Activated naive CD4-positive, alpha-beta T cell treated with anti-CD3 and anti-CD28 coated beads, Interleukin-2, amount 10 ng/mL, durations not matched to agents 7 days and 5 days (primary cell): ENCODE measurements around the gene BBX.

Experiments
- CTCF ChIA-PET: fragments of 350-600 bp; sonication (Branson Sonifier 250); formaldehyde crosslinking; loops from one replicate; lab custom pipeline; 2021; ENCODE audit warnings: antibody characterized with exemption; lab: Charles Lee
- DNase-seq: peaks from one replicate; pipeline ENCODE4 v3.0.0-alpha.2; 2020
- H3K27ac Mint-ChIP-seq: one replicate; pipeline ENCODE4 v1.8.0; 2021; ENCODE audit warnings: mild to moderate bottlenecking, moderate library complexity, mixed read lengths
- H3K27me3 Mint-ChIP-seq: one replicate; pipeline ENCODE4 v1.8.0; 2021; ENCODE audit warnings: mild to moderate bottlenecking, mixed read lengths
- H3K36me3 Mint-ChIP-seq: one replicate; pipeline ENCODE4 v1.8.0; 2021; ENCODE audit warnings: mixed read lengths
- H3K4me1 Mint-ChIP-seq: one replicate; pipeline ENCODE4 v1.8.0; 2021; ENCODE audit warnings: mixed read lengths
- H3K4me3 Mint-ChIP-seq: one replicate; pipeline ENCODE4 v1.8.0; 2021; ENCODE audit warnings: mild to moderate bottlenecking, moderate library complexity, mixed read lengths
- H3K9me3 Mint-ChIP-seq: one replicate; pipeline ENCODE4 v1.8.0; 2021; ENCODE audit warnings: mixed read lengths

BBX gene

GRCh38 chr3:107522510-107523288, at the start of gene BBX:
TSS of gene BBX (plus strand) at chr3:107522962. CDS start at chr3:107710461, 187,499 bp downstream.
- no peaks in the 10 kb centered on the region for H3K9me3 Mint-ChIP-seq
- DNase-seq = peak; percentile 91

GRCh38 chr3:107476462-107476861, 46.3 kb upstream of the BBX start:
- CTCF ChIA-PET = no interaction called here
- DNase-seq = no peak
- no peaks in the 10 kb centered on the region for H3K4me1 Mint-ChIP-seq
- no peak overlapping the region for H3K4me3 Mint-ChIP-seq
- H3K9me3 Mint-ChIP-seq = peaks cover 2% of the 10 kb centered on the region
- H3K27ac Mint-ChIP-seq = no peak overlapping the region
- H3K27me3 Mint-ChIP-seq = no peaks in the 10 kb centered on the region
- no peaks in the 10 kb centered on the region for H3K36me3 Mint-ChIP-seq

More at GRCh38 chr3:107522510-107523288, at the start of gene BBX:
- peaks cover 12% of the 10 kb centered on the region for H3K36me3 Mint-ChIP-seq
- peaks cover 13% of the 10 kb centered on the region for H3K27me3 Mint-ChIP-seq
- peaks cover 24% of the 10 kb centered on the region for H3K4me1 Mint-ChIP-seq
- CTCF ChIA-PET = interaction anchor here (1.3 kb wide), 1 partner anchor 92 kb away, joined by 5 read pairs; no protein-coding TSS in a partner anchor
- H3K4me3 Mint-ChIP-seq = peak within 1 kb of the TSS; percentile 99
- H3K27ac Mint-ChIP-seq = peak within 1 kb of the TSS; percentile 99

DNA sequence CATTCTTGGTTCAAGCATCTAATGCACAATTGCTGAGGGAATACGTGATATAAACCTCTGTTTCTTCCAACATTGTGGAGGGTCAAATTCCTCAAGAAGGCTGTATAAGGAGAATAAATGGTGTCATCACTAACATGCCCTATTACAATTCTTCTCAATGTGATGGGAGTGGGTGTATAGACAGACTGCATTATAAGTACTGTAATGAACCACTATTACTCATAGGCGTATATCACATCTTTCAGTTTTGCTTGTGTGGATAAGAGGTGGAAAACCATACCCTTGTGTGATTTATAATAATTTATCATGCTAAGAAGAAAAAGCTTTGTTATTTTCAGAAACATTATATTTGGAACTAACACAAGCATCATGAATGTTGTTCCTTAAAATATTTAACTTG, 35.3 kb upstream of the BBX start:
- H3K4me1 Mint-ChIP-seq = no peaks in the 10 kb centered on the region
- CTCF ChIA-PET = no interaction called here
- H3K9me3 Mint-ChIP-seq = no peaks in the 10 kb centered on the region
- H3K36me3 Mint-ChIP-seq = no peaks in the 10 kb centered on the region
- H3K4me3 Mint-ChIP-seq = no peak overlapping the region
- DNase-seq = no peak
- peaks cover 2% of the 10 kb centered on the region for H3K27me3 Mint-ChIP-seq
- no peak overlapping the region for H3K27ac Mint-ChIP-seq

DNA sequence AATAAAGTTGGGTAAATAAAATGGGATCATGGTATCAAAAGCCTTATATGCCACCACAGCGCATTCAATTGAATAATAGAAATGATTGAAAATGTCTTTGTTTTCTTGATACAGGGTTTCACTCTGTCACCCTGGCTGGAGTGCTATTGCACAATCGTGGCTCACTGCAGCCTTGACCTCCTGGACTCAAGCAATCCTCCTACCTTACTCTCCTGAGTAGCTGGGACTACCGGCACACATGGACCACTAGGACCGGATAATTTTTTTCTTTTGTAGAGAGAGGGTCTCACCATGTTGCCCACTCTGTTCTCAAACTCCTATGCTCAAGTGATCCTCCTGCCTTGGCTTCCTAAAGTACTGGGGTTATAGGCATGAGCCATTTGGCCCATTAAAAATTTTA, 33.8 kb upstream of the BBX start:
- Mint-ChIP-seq H3K27me3 (peaks cover 15% of the 10 kb centered on the region), H3K36me3 (no peaks in the 10 kb centered on the region), H3K4me1 (no peaks in the 10 kb centered on the region), H3K9me3 (no peaks in the 10 kb centered on the region), H3K4me3 (no peak overlapping the region), H3K27ac (no peak overlapping the region)
- CTCF ChIA-PET = no interaction called here
- DNase-seq = no peak

DNA sequence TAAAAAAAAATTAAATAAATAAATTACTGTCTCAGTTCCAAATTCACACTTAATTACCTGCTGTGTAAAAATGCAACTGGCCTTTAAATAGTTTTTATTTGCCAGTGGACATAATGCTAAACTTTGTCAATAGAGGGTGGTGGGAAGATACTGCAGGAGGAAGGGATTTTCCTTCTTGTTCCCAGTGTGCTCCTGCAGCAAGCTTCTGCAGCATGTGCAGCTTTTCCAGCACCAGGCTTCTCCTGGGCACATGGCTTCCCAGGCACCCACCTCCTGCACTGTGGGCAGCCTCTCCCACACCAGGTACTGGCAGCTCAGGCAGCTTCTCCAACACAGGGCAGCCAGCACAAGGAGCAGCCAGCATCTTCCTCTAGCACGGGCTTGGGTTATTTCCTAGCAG, 29.6 kb upstream of the BBX start:
- no peaks in the 10 kb centered on the region for H3K9me3 Mint-ChIP-seq
- no peaks in the 10 kb centered on the region for H3K36me3 Mint-ChIP-seq
- peaks cover 19% of the 10 kb centered on the region for H3K27me3 Mint-ChIP-seq
- H3K27ac Mint-ChIP-seq = no peak overlapping the region
- CTCF ChIA-PET = no interaction called here
- H3K4me3 Mint-ChIP-seq = no peak overlapping the region
- no peak for DNase-seq
- H3K4me1 Mint-ChIP-seq = no peaks in the 10 kb centered on the region

GRCh38 chr3:107496855-107497254, 25.9 kb upstream of the BBX start:
- Mint-ChIP-seq H3K27me3 (peaks cover 19% of the 10 kb centered on the region), H3K4me3 (no peak overlapping the region), H3K9me3 (no peaks in the 10 kb centered on the region), H3K36me3 (no peaks in the 10 kb centered on the region), H3K4me1 (no peaks in the 10 kb centered on the region), H3K27ac (no peak overlapping the region)
- CTCF ChIA-PET = no interaction called here
- no peak for DNase-seq

DNA sequence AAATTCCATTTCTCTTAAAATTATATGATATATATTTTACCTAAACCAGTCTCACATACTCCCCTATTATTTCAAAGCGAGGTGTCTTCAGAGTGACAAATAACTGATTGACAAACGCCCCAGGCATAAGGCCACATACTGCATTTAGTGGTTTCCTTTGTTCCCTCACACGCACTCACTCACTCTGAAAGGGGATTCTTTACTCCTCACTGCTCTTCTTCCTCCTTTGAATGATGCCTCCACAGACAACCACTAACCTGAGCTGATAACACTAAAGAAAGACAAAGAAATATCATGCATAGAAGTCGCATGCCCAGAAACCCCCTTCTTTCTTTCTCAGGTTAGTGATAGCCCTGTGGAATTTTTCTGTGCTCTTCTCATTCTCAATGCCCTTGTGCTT, 24.1 kb upstream of the BBX start:
- Mint-ChIP-seq H3K4me1 (no peaks in the 10 kb centered on the region), H3K27me3 (peaks cover 6% of the 10 kb centered on the region), H3K4me3 (no peak overlapping the region), H3K36me3 (no peaks in the 10 kb centered on the region), H3K27ac (no peak overlapping the region), H3K9me3 (no peaks in the 10 kb centered on the region)
- CTCF ChIA-PET = no interaction called here
- no peak for DNase-seq

DNA sequence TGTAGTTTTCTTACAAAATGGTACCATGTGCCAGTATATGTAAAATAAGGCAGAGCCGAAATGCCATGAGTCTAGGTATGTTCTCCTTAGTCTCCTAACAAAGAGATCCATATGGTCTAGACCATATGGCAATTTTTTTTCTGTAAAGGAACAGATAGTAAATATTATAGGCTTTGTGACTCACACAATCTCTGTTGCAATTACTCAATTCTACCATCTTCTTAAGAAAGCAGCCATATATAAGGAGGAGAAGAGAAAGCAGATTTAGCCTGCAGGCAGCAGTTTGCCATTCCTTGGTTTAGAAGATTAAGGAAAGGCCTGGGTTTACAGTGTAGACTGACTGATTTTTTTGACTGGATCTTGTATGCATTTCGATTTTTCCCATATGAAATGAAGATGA, 16.3 kb upstream of the BBX start:
- DNase-seq = no peak
- no peaks in the 10 kb centered on the region for H3K9me3 Mint-ChIP-seq
- H3K4me1 Mint-ChIP-seq = no peaks in the 10 kb centered on the region
- H3K4me3 Mint-ChIP-seq = no peak overlapping the region
- no peaks in the 10 kb centered on the region for H3K27me3 Mint-ChIP-seq
- CTCF ChIA-PET = no interaction called here
- H3K36me3 Mint-ChIP-seq = no peaks in the 10 kb centered on the region
- H3K27ac Mint-ChIP-seq = no peak overlapping the region

GRCh38 chr3:107508331-107508730, 14.4 kb upstream of the BBX start:
- CTCF ChIA-PET = no interaction called here
- peaks cover 7% of the 10 kb centered on the region for H3K27me3 Mint-ChIP-seq

GRCh38 chr3:107512108-107512507, 10.7 kb upstream of the BBX start:
- Mint-ChIP-seq H3K27me3 (peaks cover 16% of the 10 kb centered on the region), H3K27ac (no peak overlapping the region), H3K9me3 (no peaks in the 10 kb centered on the region), H3K4me1 (no peaks in the 10 kb centered on the region), H3K36me3 (no peaks in the 10 kb centered on the region), H3K4me3 (no peak overlapping the region)
- CTCF ChIA-PET = no interaction called here
- DNase-seq = no peak

More at GRCh38 chr3:107508331-107508730, 14.4 kb upstream of the BBX start:
- Mint-ChIP-seq H3K36me3 (no peaks in the 10 kb centered on the region), H3K9me3 (no peaks in the 10 kb centered on the region), H3K4me1 (no peaks in the 10 kb centered on the region), H3K4me3 (no peak overlapping the region), H3K27ac (no peak overlapping the region)
- DNase-seq = no peak

GRCh38 chr3:107514453-107514852, 8.3 kb upstream of the BBX start:
- no peak overlapping the region for H3K27ac Mint-ChIP-seq
- CTCF ChIA-PET = no interaction called here
- DNase-seq = no peak
- H3K27me3 Mint-ChIP-seq = peaks cover 20% of the 10 kb centered on the region
- H3K9me3 Mint-ChIP-seq = no peaks in the 10 kb centered on the region
- H3K4me3 Mint-ChIP-seq = no peak overlapping the region
- H3K4me1 Mint-ChIP-seq = no peaks in the 10 kb centered on the region
- no peaks in the 10 kb centered on the region for H3K36me3 Mint-ChIP-seq

- Mint-ChIP-seq H3K27ac (no peak overlapping the region), H3K27me3 (peaks cover 20% of the 10 kb centered on the region), H3K4me3 (no peak overlapping the region), H3K36me3 (no peaks in the 10 kb centered on the region), H3K4me1 (peaks cover 1% of the 10 kb centered on the region), H3K9me3 (no peaks in the 10 kb centered on the region)
- CTCF ChIA-PET = no interaction called here
- DNase-seq = no peak
These were observed 6.3 kb upstream of the BBX start for GRCh38 chr3:107516475-107516874.

GRCh38 chr3:107520535-107520934, 2.2 kb upstream of the BBX start:
- peaks cover 12% of the 10 kb centered on the region for H3K4me1 Mint-ChIP-seq
- H3K27me3 Mint-ChIP-seq = peaks cover 8% of the 10 kb centered on the region
- no peak overlapping the region for H3K27ac Mint-ChIP-seq
- H3K9me3 Mint-ChIP-seq = no peaks in the 10 kb centered on the region
- no peak overlapping the region for H3K4me3 Mint-ChIP-seq
- CTCF ChIA-PET = no interaction called here
- no peak for DNase-seq
- peaks cover 1% of the 10 kb centered on the region for H3K36me3 Mint-ChIP-seq

- Mint-ChIP-seq H3K36me3 (peaks cover 1% of the 10 kb centered on the region), H3K27me3 (peaks cover 13% of the 10 kb centered on the region), H3K27ac (no peak overlapping the region), H3K9me3 (no peaks in the 10 kb centered on the region), H3K4me3 (no peak overlapping the region), H3K4me1 (peaks cover 19% of the 10 kb centered on the region)
- CTCF ChIA-PET = interaction anchor here (0.7 to 1.3 kb wide), 3 partner anchors 12 to 250 kb away, joined by 3 to 5 read pairs (median 3); no protein-coding TSS in a partner anchor
- no peak for DNase-seq
These were observed 1.2 kb upstream of the BBX start for GRCh38 chr3:107521469-107522059.

GRCh38 chr3:107523289-107523538, 452 bp downstream of the BBX start:
- CTCF ChIA-PET = no interaction called here
- Mint-ChIP-seq H3K27ac (peak overlapping the region; percentile 99), H3K36me3 (peaks cover 14% of the 10 kb centered on the region), H3K9me3 (no peaks in the 10 kb centered on the region), H3K4me3 (peak overlapping the region; percentile 99), H3K27me3 (peaks cover 13% of the 10 kb centered on the region), H3K4me1 (peaks cover 24% of the 10 kb centered on the region)
- no peak for DNase-seq
